ENCODE measurements around the gene DDX43. TPM values are rescaled to one million over a fixed set of nuclear protein-coding genes. Genes with fewer than 3 reads are reported as not detected.

DDX43 gene
- total RNA-seq, 1 experiment from 2014 or later = 0.68 TPM

GRCh38 chr6:73461537-73462350 is 67.1 kb downstream of the DDX43 start, which contains the start of gene MTO1 (continued):
- TF ChIP-seq ARID4B (CRISPR knock-in tag; IDR thresholded peaks at IDR 0.05; ENCODE audit: borderline replicate concordance) (0 out of 2 replicates have a peak, but pooled peaks have one; percentile 42), KAT7 (CRISPR knock-in tag; IDR thresholded peaks at IDR 0.05; ENCODE audit: borderline replicate concordance) (no peak), NFYB (CRISPR knock-in tag; conservative IDR thresholded peaks at IDR 0.05; ENCODE audit: low read depth) (peak; percentile 55), AFF4 (CRISPR knock-in tag; IDR thresholded peaks at IDR 0.05; ENCODE audit: borderline replicate concordance) (no peak), MAX (CRISPR knock-in tag; IDR thresholded peaks at IDR 0.05) (peak; percentile 79), MXD4 (CRISPR knock-in tag; IDR thresholded peaks at IDR 0.05; ENCODE audit: borderline replicate concordance) (no peak), MYBL2 (CRISPR knock-in tag; IDR thresholded peaks at IDR 0.05) (peak; percentile 56; the same call in 1 of the 2 replicates), TEAD1 (CRISPR knock-in tag; IDR thresholded peaks at IDR 0.05) (0 out of 2 replicates have a peak, but pooled peaks have one; percentile 44), ETV6 (CRISPR knock-in tag; IDR thresholded peaks at IDR 0.05) (peak; percentile 55; the same call in 1 of the 2 replicates), FOXK1 (CRISPR knock-in tag; IDR thresholded peaks at IDR 0.05) (peak; percentile 63; the same call in 1 of the 2 replicates), E2F1 (CRISPR knock-in tag; IDR thresholded peaks at IDR 0.05) (no peak), MLX (CRISPR knock-in tag; IDR thresholded peaks at IDR 0.05) (no peak), NFE2L1 (CRISPR knock-in tag; IDR thresholded peaks at IDR 0.05) (peak; percentile 46; the same call in 1 of the 2 replicates), FOXP1 (CRISPR knock-in tag; IDR thresholded peaks at IDR 0.05; ENCODE audit: borderline replicate concordance) (0 out of 2 replicates have a peak, but pooled peaks have one; percentile 81)

Other genes with a start within 250 kb of the DDX43 start
- 0.28 TPM in 1 of 3 replicates, not detected in the others for gene KHDC1L, start 169.3 kb upstream of the DDX43 start, total RNA-seq (2021)
- 7.3 to 8.9 TPM (median 7.7 TPM) in 3 replicates for gene KHDC1, start 131.6 kb upstream of the DDX43 start, total RNA-seq (2021)
- 5.5 to 7.6 TPM (median 6.7 TPM) in 3 replicates for gene DPPA5, start 40.6 kb upstream of the DDX43 start, total RNA-seq (2021)
- 0.23 to 0.57 TPM in 2 of 3 replicates, not detected in the other for gene KHDC3L, start 32.2 kb upstream of the DDX43 start, total RNA-seq (2021)
- 0.87 to 1.1 TPM (median 0.89 TPM) in 3 replicates for gene OOEP, start 24.9 kb upstream of the DDX43 start, total RNA-seq (2021)
- 5.6 to 6.4 TPM (median 5.7 TPM) in 3 replicates for gene CGAS, start 57.5 kb downstream of the DDX43 start, total RNA-seq (2021)
- 24.1 to 32.4 TPM (median 28.2 TPM) in 3 replicates for gene MTO1, start 66.9 kb downstream of the DDX43 start, total RNA-seq (2021)
- gene EEF1A1, start 126.2 kb downstream of the DDX43 start, total RNA-seq (2021) = 11,564 to 13,111 TPM (median 12,917 TPM) in 3 replicates

Measured in WTC11 (cell line).